H1 (cell line): ENCODE data around the gene TYMS. TPM values are rescaled to one million over a fixed set of nuclear protein-coding genes. Genes with fewer than 3 reads are reported as not detected.
A peak's percentile ranks its signal among the peaks of the same experiment; 100 is the strongest.

Source experiments
- ATF2 ChIP-seq: IDR thresholded peaks from 2 replicates; pipeline ENCODE4 v1.6.1; 2012; ENCODE audit warnings: low read length, inconsistent platforms
- CEBPB ChIP-seq: IDR thresholded peaks from 2 replicates; pipeline ENCODE4 v1.6.1; 2012; ENCODE audit warnings: low read depth, low read length
- CHD1 ChIP-seq: IDR thresholded peaks from 2 replicates; pipeline ENCODE4 v1.6.1; 2012; ENCODE audit warnings: low read depth, low read length, improper control_type of control experiment
- E2F6 ChIP-seq: IDR thresholded peaks from 2 replicates; pipeline ENCODE4 v1.6.1; 2012; ENCODE audit warnings: inconsistent platforms
- EGR1 ChIP-seq: IDR thresholded peaks from 2 replicates; pipeline ENCODE4 v1.6.1; 2011; ENCODE audit warnings: low read depth, low read length, borderline replicate concordance
- EP300 ChIP-seq, 2 experiments: IDR thresholded peaks; 1 replicate in 1 of 2; 2 replicates in 1 of 2; pipeline ENCODE4 v1.6.1; 2011 to 2012; ENCODE audit warnings: low read depth in 2 of 2, low read length in 2 of 2, mild to moderate bottlenecking in 2 of 2, borderline replicate concordance in 1 of 2, inconsistent platforms in 1 of 2, moderate library complexity in 1 of 2
- EZH2 ChIP-seq: fragments of 200-600 bp; sonication (generic); IDR thresholded peaks from 2 replicates; pipeline ENCODE4 v1.7.1; 2012; ENCODE audit warnings: low read depth, mild to moderate bottlenecking, moderate library complexity, low read length, inconsistent platforms; ENCODE audit not compliant: severe bottlenecking
- GABPA ChIP-seq: IDR thresholded peaks from 2 replicates; pipeline ENCODE4 v1.6.1; 2011; ENCODE audit warnings: mild to moderate bottlenecking, low read length, moderate library complexity, borderline replicate concordance; ENCODE audit not compliant: insufficient read depth
- HDAC2 ChIP-seq, 2 experiments: fragments of 300-600 bp in 1 of 2; sonication (generic) in 1 of 2; IDR thresholded peaks; 2 replicates each; pipeline ENCODE4 v1.6.1; 2011 to 2012; ENCODE audit warnings: low read depth in 2 of 2, low read length in 2 of 2, mild to moderate bottlenecking in 2 of 2, moderate library complexity in 2 of 2, borderline replicate concordance in 1 of 2, inconsistent platforms in 1 of 2
- HDAC6 ChIP-seq: IDR thresholded peaks from one replicate; pipeline ENCODE4 v1.7.1; 2012; ENCODE audit warnings: low read depth, mild to moderate bottlenecking, inconsistent platforms, low read length, moderate library complexity
- KDM4A ChIP-seq: IDR thresholded peaks from one replicate; pipeline ENCODE4 v1.7.1; 2012; ENCODE audit warnings: low read depth, mild to moderate bottlenecking, moderate library complexity, low read length, inconsistent platforms; ENCODE audit not compliant: severe bottlenecking
- KDM5A ChIP-seq: fragments of 200-600 bp; IDR thresholded peaks from 2 replicates; pipeline ENCODE4 v1.7.1; 2012; ENCODE audit warnings: mild to moderate bottlenecking, low read length, inconsistent platforms, mixed read lengths
- MAFK ChIP-seq: IDR thresholded peaks from 2 replicates; pipeline ENCODE4 v1.6.1; 2012; ENCODE audit warnings: low read depth, mild to moderate bottlenecking, improper control_type of control experiment, low read length
- PHF8 ChIP-seq: fragments of 200-600 bp; sonication (generic); conservative IDR thresholded peaks from 2 replicates; pipeline ENCODE4 v1.7.1; 2012; ENCODE audit warnings: low read depth, mild to moderate bottlenecking, inconsistent platforms, low read length, moderate library complexity
- POLR2AphosphoS5 ChIP-seq: IDR thresholded peaks from 2 replicates; pipeline ENCODE4 v1.6.1; 2011; ENCODE audit warnings: low read depth, low read length
- RFX5 ChIP-seq: IDR thresholded peaks from 2 replicates; pipeline ENCODE4 v1.6.1; 2011; ENCODE audit warnings: low read depth, low read length, improper control_type of control experiment, borderline replicate concordance
- RNF2 ChIP-seq: fragments of 200-900, 300-1000 bp; sonication (generic); IDR thresholded peaks from 2 replicates; pipeline ENCODE4 v1.7.1; 2016; ENCODE audit warnings: borderline replicate concordance, low read depth, mild to moderate bottlenecking, antibody characterized with exemption, low read length; ENCODE audit not compliant: poor library complexity, severe bottlenecking; ENCODE audit errors: missing control alignments
- SIN3A ChIP-seq, 2 experiments: IDR thresholded peaks in 1 of 2; conservative IDR thresholded peaks in 1 of 2; 2 replicates each; pipeline ENCODE4 v1.6.1; 2011 to 2012; ENCODE audit warnings: low read length in 2 of 2, improper control_type of control experiment in 1 of 2, low read depth in 1 of 2, mild to moderate bottlenecking in 1 of 2
- SP2 ChIP-seq: IDR thresholded peaks from 2 replicates; pipeline ENCODE4 v1.6.1; 2012; ENCODE audit warnings: mild to moderate bottlenecking, low read length, inconsistent platforms
- polyA plus RNA-seq, 7 experiments: library from polyadenylated mRNA; depleted of rRNA in 3 of 7; stranded (reverse) in 5 of 7; unstranded in 2 of 7; fragments of >200 nt in 5 of 7; fragments of 200-250 nt in 2 of 7; gene quantifications; 1 replicate in 5 of 7; 2 replicates in 1 of 7; 4 replicates in 1 of 7; pipeline versions ENCODE4 v1.2.1 to v1.2.3, GENCODE V29; 2011 to 2013; ENCODE audit warnings: missing spikeins in 2 of 7, mixed read lengths in 2 of 7
- total RNA-seq: library from RNA; stranded (reverse); fragmentation: NEBNext Ultra II Directional; extraction: Animal tissue kit (Norgen Biotek cat#: 25700); gene quantifications from 2 replicates; pipeline ENCODE4 v1.2.1, GENCODE V29; 2021

The TYMS gene
- total and polyA plus RNA-seq, 2 of the 8 experiments (the other 6 are each of a cell fraction or from before 2014, with no cell fraction given), result 91.9 to 110 TPM

GRCh38 chr18:658001-658946 is 821 bp downstream of the TYMS start (continued):
- TF ChIP-seq HDAC6, result no peak
- TF ChIP-seq KDM5A, result 0 out of 2 replicates have a peak, but pooled peaks have one; percentile 21
- TF ChIP-seq CEBPB, result no peak
- 0 out of 4 replicates have a peak, but pooled peaks of 1 of the 2 experiments have one; percentile 32 for TF ChIP-seq HDAC2 (IDR thresholded peaks at IDR 0.05; ENCODE audit: borderline replicate concordance in 1 of 2, low read depth in 2 of 2, low read length in 2 of 2)
- TF ChIP-seq ATF2, result no peak
- TF ChIP-seq SP2, result no peak
- TF ChIP-seq CHD1, result no peak
- TF ChIP-seq RFX5, result no peak
- no peak for TF ChIP-seq GABPA
- peak; percentile 85 for TF ChIP-seq POLR2AphosphoS5
- TF ChIP-seq MAFK, result no peak
- TF ChIP-seq KDM4A, result peak; percentile 55
- no peak for TF ChIP-seq EGR1
- no peak for TF ChIP-seq EZH2
- no peak; a peak in 1 of 3 replicates for TF ChIP-seq EP300 (IDR thresholded peaks at IDR 0.05; ENCODE audit: borderline replicate concordance in 1 of 2, low read depth in 2 of 2, low read length in 2 of 2)
- peak in 1 of 2 experiments; percentile 19; a peak in 2 of 4 replicates for TF ChIP-seq SIN3A (conservative IDR thresholded peaks at IDR 0.05 in 1 of 2, IDR thresholded peaks at IDR 0.05 in 1 of 2; ENCODE audit: low read depth in 1 of 2, low read length in 2 of 2)
- TF ChIP-seq PHF8, result peak; percentile 8; the same call in 1 of the 2 replicates
- TF ChIP-seq E2F6, result peak; percentile 65; the same call in 1 of the 2 replicates
- no peak for TF ChIP-seq RNF2
